IMR-90 (cell line): ENCODE measurements around the gene ANO1. TPM values are rescaled to one million over a fixed set of nuclear protein-coding genes. Genes with fewer than 3 reads are reported as not detected.
A peak's percentile ranks its signal among the peaks of the same experiment; 100 is the strongest.

Experiments used
- ATAC-seq: fragments of 200-7000 bp; cut with Tn5 transposase; 2 replicates; pipeline ENCODE4 v1.9.1; 2020; ENCODE audit warnings: low read depth, mild to moderate bottlenecking, moderate library complexity
- BruUV-seq: library from RNA; stranded (reverse); fragments of 400-500 nt; replicated peaks from 2 replicates; lab custom pipeline; 2021; lab: Mats Ljungman, UMichigan
- CTCF ChIA-PET: fragments of 300-600 bp; formaldehyde crosslinking; extraction: SDS; loops from one replicate; lab custom pipeline; 2021; ENCODE audit warnings: antibody characterized with exemption; lab: Yijun Ruan, JAX
- POLR2A ChIA-PET: fragments of 300-600 bp; sonication (Branson Sonifier 250); formaldehyde crosslinking; loops from one replicate; lab custom pipeline; 2022; ENCODE audit warnings: antibody characterized with exemption; ENCODE audit not compliant: unreplicated experiment; lab: Charles Lee
- DNase-seq: peaks from one replicate; pipeline ENCODE4 v3.0.0; 2013
- H2AFZ ChIP-seq: replicated peaks from 2 replicates; pipeline ENCODE3; 2013; ENCODE audit warnings: low read length, mild to moderate bottlenecking; ENCODE audit not compliant: poor library complexity
- H2AK5ac ChIP-seq: 2 replicates; pipeline ENCODE4 v1.6.1; 2013; ENCODE audit warnings: low read depth, low read length, inconsistent platforms
- H2AK9ac ChIP-seq: replicated peaks from 2 replicates; pipeline ENCODE3; 2013; ENCODE audit warnings: mild to moderate bottlenecking, low read depth, low read length, moderate library complexity; ENCODE audit not compliant: poor library complexity
- H2BK120ac ChIP-seq: 2 replicates; pipeline ENCODE4 v1.6.1; 2013; ENCODE audit warnings: low read depth, low read length, inconsistent platforms
- H2BK15ac ChIP-seq: 3 replicates; pipeline ENCODE4 v1.6.1; 2013; ENCODE audit warnings: low read depth, low read length, inconsistent platforms
- H2BK20ac ChIP-seq: 2 replicates; pipeline ENCODE4 v1.6.1; 2013; ENCODE audit warnings: low read depth, mild to moderate bottlenecking, inconsistent platforms, low read length, moderate library complexity
- H2BK5ac ChIP-seq: 2 replicates; pipeline ENCODE4 v1.6.1; 2013; ENCODE audit warnings: mild to moderate bottlenecking, low read depth, low read length, inconsistent platforms; ENCODE audit not compliant: poor library complexity, severe bottlenecking
- H3K14ac ChIP-seq: replicated peaks from 2 replicates; pipeline ENCODE4 v1.6.1; 2013; ENCODE audit warnings: low read depth, low read length, inconsistent platforms
- H3K18ac ChIP-seq: 2 replicates; pipeline ENCODE4 v1.6.1; 2013; ENCODE audit warnings: low read depth, low read length, control low read depth
- H3K23ac ChIP-seq: 2 replicates; pipeline ENCODE4 v1.6.1; 2013; ENCODE audit warnings: low read depth, low read length, inconsistent platforms
- H3K27ac ChIP-seq: 2 replicates; pipeline ENCODE4 v1.5.1; 2013; ENCODE audit warnings: mild to moderate bottlenecking, control low read depth, low read length; ENCODE audit not compliant: insufficient read depth
- H3K27me3 ChIP-seq: 2 replicates; pipeline ENCODE4 v1.6.1; 2013; ENCODE audit warnings: low read length; ENCODE audit not compliant: control insufficient read depth, insufficient read depth
- H3K36me3 ChIP-seq: 2 replicates; pipeline ENCODE4 v1.6.1; 2013; ENCODE audit warnings: low read length, mixed read lengths; ENCODE audit not compliant: control insufficient read depth, insufficient read depth
- H3K4ac ChIP-seq: 2 replicates; pipeline ENCODE4 v1.6.1; 2013; ENCODE audit warnings: low read depth, low read length, inconsistent platforms
- H3K4me1 ChIP-seq: 2 replicates; pipeline ENCODE4 v1.6.1; 2013; ENCODE audit warnings: low read length, mixed read lengths; ENCODE audit not compliant: control insufficient read depth, insufficient read depth
- H3K4me2 ChIP-seq: 2 replicates; pipeline ENCODE4 v1.6.1; 2013; ENCODE audit warnings: low read depth, mild to moderate bottlenecking, control low read depth, low read length, moderate library complexity
- H3K4me3 ChIP-seq: 2 replicates; pipeline ENCODE4 v1.5.1; 2013; ENCODE audit warnings: low read depth, mild to moderate bottlenecking, control low read depth, low read length, moderate library complexity; ENCODE audit not compliant: insufficient read depth
- H3K56ac ChIP-seq: 2 replicates; pipeline ENCODE4 v1.6.1; 2013; ENCODE audit warnings: low read length, inconsistent platforms; ENCODE audit not compliant: insufficient read depth; ENCODE audit errors: extremely low read depth
- H3K79me1 ChIP-seq, 2 experiments: 2 replicates each; pipeline ENCODE4 v1.6.1; 2013; ENCODE audit warnings: low read length in 2 of 2, inconsistent platforms in 1 of 2, low read depth in 1 of 2
- H3K9ac ChIP-seq: 2 replicates; pipeline ENCODE4 v1.6.1; 2013; ENCODE audit warnings: low read depth, low read length, control low read depth
- H3K9me1 ChIP-seq: 2 replicates; pipeline ENCODE4 v1.6.1; 2013; ENCODE audit warnings: low read length, inconsistent platforms; ENCODE audit not compliant: insufficient read depth
- H3K9me3 ChIP-seq: 2 replicates; pipeline ENCODE4 v1.6.1; 2013; ENCODE audit warnings: low read length; ENCODE audit not compliant: control insufficient read depth, insufficient read depth
- H4K20me1 ChIP-seq: 2 replicates; pipeline ENCODE4 v1.6.1; 2013; ENCODE audit warnings: low read length, inconsistent platforms; ENCODE audit not compliant: insufficient read depth
- H4K5ac ChIP-seq: 2 replicates; pipeline ENCODE4 v1.6.1; 2013; ENCODE audit warnings: mild to moderate bottlenecking, low read depth, low read length, control low read depth
- H4K8ac ChIP-seq, 2 experiments: 2 replicates each; pipeline ENCODE4 v1.6.1; 2013; ENCODE audit warnings: low read depth in 2 of 2, low read length in 2 of 2, control low read depth in 1 of 2, inconsistent platforms in 1 of 2
- H4K91ac ChIP-seq: 2 replicates; pipeline ENCODE4 v1.6.1; 2013; ENCODE audit warnings: low read depth, low read length, inconsistent platforms; ENCODE audit not compliant: insufficient read depth
- CEBPB ChIP-seq: IDR thresholded peaks from 2 replicates; pipeline ENCODE4 v1.6.1; 2012; ENCODE audit warnings: low read depth, low read length, improper control_type of control experiment
- MAZ ChIP-seq: IDR thresholded peaks from 2 replicates; pipeline ENCODE4 v1.6.1; 2012; ENCODE audit warnings: low read depth, mild to moderate bottlenecking, low read length, improper control_type of control experiment, moderate library complexity, borderline replicate concordance
- MXI1 ChIP-seq: IDR thresholded peaks from 2 replicates; pipeline ENCODE4 v1.6.1; 2012; ENCODE audit warnings: low read depth, mild to moderate bottlenecking, low read length, moderate library complexity, borderline replicate concordance
- NFE2L2 ChIP-seq: fragments of 150-350 bp; IDR thresholded peaks from 2 replicates; pipeline ENCODE4 v1.6.1; 2016; ENCODE audit warnings: low read depth, mild to moderate bottlenecking, low read length
- POLR2A ChIP-seq: IDR thresholded peaks from 2 replicates; pipeline ENCODE4 v1.6.1; 2012; ENCODE audit warnings: mild to moderate bottlenecking, low read depth, low read length
- RAD21 ChIP-seq: IDR thresholded peaks from 2 replicates; pipeline ENCODE4 v1.6.1; 2012; ENCODE audit warnings: low read length, improper control_type of control experiment
- SMC3 ChIP-seq: fragments of 150-350 bp; IDR thresholded peaks from 2 replicates; pipeline ENCODE4 v1.6.1; 2016; ENCODE audit warnings: low read depth, mild to moderate bottlenecking, antibody characterized with exemption, low read length, moderate library complexity
- WGBS, 2 experiments: methylation state at CpG; one replicate each; pipeline versions ENCODE4 v1.1.5 to v1.1.7; 2013; ENCODE audit warnings: missing lambda C conversion rate in 2 of 2; ENCODE audit not compliant: insufficient read length in 1 of 2; ENCODE audit errors: extremely low coverage in 2 of 2; 5-methylcytosine and 5-hydroxymethylcytosine counted together
- dilution Hi-C: fragments of 300-500 bp; cut with HindIII; formaldehyde crosslinking; loops from one replicate; pipeline ENCODE4 v1.14.3; 2018; ENCODE audit warnings: low sequenced_read_pairs; ENCODE audit not compliant: unreplicated experiment
- in situ Hi-C: fragments of 300-500 bp; cut with MboI; formaldehyde crosslinking; loops from 3 replicates; pipeline ENCODE4 v1.14.3; 2019; ENCODE audit warnings: low sequenced_read_pairs, inconsistent platforms, mixed read lengths
- intact Hi-C: fragments of 100-400 bp; cut with micrococcal nuclease; formaldehyde crosslinking; loops from 2 replicates; pipeline ENCODE4 v1.10.0; 2022
- polyA plus RNA-seq, 3 experiments: library from polyadenylated mRNA; depleted of rRNA; stranded (reverse); fragments of >200 nt; gene quantifications; 2 replicates each; pipeline ENCODE4 v1.2.3, GENCODE V29; 2012; ENCODE audit warnings: low replicate concordance in 1 of 3
- total RNA-seq: library from RNA; depleted of rRNA; stranded (reverse); fragments of >200 nt; gene quantifications from 2 replicates; pipeline ENCODE4 v1.2.3, GENCODE V29; 2012
- TF ChIP-seq, protein P1 (sequence below): conservative IDR thresholded peaks from 2 replicates; pipeline ENCODE4 v1.5.1; 2012; ENCODE audit warnings: mild to moderate bottlenecking, low read depth, low read length, improper control_type of control experiment
- TF ChIP-seq, protein P2 (sequence below): fragments of 150-350 bp; IDR thresholded peaks from 2 replicates; pipeline ENCODE4 v1.6.1; 2016; ENCODE audit warnings: low read depth, mild to moderate bottlenecking, low read length, moderate library complexity, borderline replicate concordance

Gene ANO1
- total and polyA plus RNA-seq, 2 of the 4 experiments (the other 2 are of a cell fraction): 4.1 to 10.7 TPM

DNA sequence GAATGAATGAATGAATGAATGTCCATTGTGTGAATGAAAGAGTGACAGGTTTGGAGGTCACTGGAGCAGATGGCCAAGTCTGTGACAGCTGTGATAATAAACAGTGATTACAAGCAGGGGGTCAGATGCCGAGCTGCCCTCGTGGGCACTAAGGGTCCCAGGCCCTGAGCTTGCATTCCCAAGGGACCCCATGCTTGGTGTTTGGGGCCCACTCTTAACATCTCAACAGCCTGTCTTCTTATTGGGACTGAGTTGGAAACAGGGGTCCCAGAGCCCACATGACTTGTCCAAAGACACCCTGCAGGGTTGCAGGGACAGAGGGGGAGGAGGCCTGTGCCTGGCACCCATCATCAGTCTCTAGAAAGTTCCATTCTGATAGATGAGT is 12.0 kb upstream of the ANO1 start:
- Histone ChIP-seq H3K4me2 (no peak overlapping the region), H3K18ac (no peak overlapping the region), H3K23ac (no peak overlapping the region), H3K27ac (no peak overlapping the region), H3K4me1 (peaks cover 5% of the 10 kb centered on the region; the same call in 1 of the 2 replicates), H3K79me1 (peaks cover 0 to 24% of the 10 kb centered on the region in 2 experiments; a peak in 2 of 4 replicates), H3K4ac (no peak overlapping the region), H2AK9ac (peak overlapping the region; percentile 70), H4K8ac (no peak overlapping the region), H4K91ac (no peak overlapping the region), H4K20me1 (peaks cover 4% of the 10 kb centered on the region; the same call in 1 of the 2 replicates), H3K9me1 (0 out of 2 replicates have a peak, but pooled peaks cover 4% of the 10 kb centered on the region), H2BK20ac (no peak overlapping the region), H2AK5ac (no peak overlapping the region), H3K56ac (no peak overlapping the region), H2AFZ (no peak overlapping the region), H3K4me3 (no peak overlapping the region), H2BK120ac (no peak overlapping the region), H3K27me3 (peaks cover 2% of the 10 kb centered on the region; the same call in 1 of the 2 replicates), H2BK15ac (no peak overlapping the region), H2BK5ac (no peak overlapping the region), H3K9ac (no peak overlapping the region), H3K9me3 (no peaks in the 10 kb centered on the region), H3K14ac (no peak overlapping the region; the same call in 1 of the 2 replicates), H3K36me3 (no peaks in the 10 kb centered on the region), H4K5ac (no peak overlapping the region)
- in situ Hi-C loops: no loop called here
- WGBS, 2 experiments: no CpG with 5 or more reads among the region's 2 CpGs
- TF ChIP-seq MAZ: no peak
- no peak for TF ChIP-seq NFE2L2
- TF ChIP-seq, protein P1, sequence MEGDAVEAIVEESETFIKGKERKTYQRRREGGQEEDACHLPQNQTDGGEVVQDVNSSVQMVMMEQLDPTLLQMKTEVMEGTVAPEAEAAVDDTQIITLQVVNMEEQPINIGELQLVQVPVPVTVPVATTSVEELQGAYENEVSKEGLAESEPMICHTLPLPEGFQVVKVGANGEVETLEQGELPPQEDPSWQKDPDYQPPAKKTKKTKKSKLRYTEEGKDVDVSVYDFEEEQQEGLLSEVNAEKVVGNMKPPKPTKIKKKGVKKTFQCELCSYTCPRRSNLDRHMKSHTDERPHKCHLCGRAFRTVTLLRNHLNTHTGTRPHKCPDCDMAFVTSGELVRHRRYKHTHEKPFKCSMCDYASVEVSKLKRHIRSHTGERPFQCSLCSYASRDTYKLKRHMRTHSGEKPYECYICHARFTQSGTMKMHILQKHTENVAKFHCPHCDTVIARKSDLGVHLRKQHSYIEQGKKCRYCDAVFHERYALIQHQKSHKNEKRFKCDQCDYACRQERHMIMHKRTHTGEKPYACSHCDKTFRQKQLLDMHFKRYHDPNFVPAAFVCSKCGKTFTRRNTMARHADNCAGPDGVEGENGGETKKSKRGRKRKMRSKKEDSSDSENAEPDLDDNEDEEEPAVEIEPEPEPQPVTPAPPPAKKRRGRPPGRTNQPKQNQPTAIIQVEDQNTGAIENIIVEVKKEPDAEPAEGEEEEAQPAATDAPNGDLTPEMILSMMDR: no peak
- TF ChIP-seq POLR2A: no peak
- TF ChIP-seq CEBPB: no peak
- TF ChIP-seq MXI1: no peak
- TF ChIP-seq, protein P2, sequence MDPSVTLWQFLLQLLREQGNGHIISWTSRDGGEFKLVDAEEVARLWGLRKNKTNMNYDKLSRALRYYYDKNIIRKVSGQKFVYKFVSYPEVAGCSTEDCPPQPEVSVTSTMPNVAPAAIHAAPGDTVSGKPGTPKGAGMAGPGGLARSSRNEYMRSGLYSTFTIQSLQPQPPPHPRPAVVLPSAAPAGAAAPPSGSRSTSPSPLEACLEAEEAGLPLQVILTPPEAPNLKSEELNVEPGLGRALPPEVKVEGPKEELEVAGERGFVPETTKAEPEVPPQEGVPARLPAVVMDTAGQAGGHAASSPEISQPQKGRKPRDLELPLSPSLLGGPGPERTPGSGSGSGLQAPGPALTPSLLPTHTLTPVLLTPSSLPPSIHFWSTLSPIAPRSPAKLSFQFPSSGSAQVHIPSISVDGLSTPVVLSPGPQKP: no peak
- TF ChIP-seq RAD21: no peak
- no peak for TF ChIP-seq SMC3
- dilution Hi-C loops: no loop called here
- BruUV-seq: no TSS peak
- ATAC-seq: no peak
- ChIA-PET POLR2A (no interaction called here), CTCF (no interaction called here)
- DNase-seq: no peak
- intact Hi-C loops: no loop called here
